Central memory CD8-positive, alpha-beta T cell (primary cell): ENCODE data around the gene FAM222B.
A peak's percentile ranks its signal among the peaks of the same experiment; 100 is the strongest.
"Not testable (repeated sequence)": the region's sequence is repeated elsewhere in the genome, so short reads cannot be mapped to it uniquely, and the experiment has no call there.

Experiments used
- ATAC-seq: fragments of 150-1000 bp; cut with Tn5 transposase; replicated peaks from 2 replicates; pipeline ENCODE4 v1.10.0; 2022; ENCODE audit warnings: mild to moderate bottlenecking, moderate FRiP score, moderate number of reproducible peaks; ENCODE audit not compliant: poor library complexity, severe bottlenecking; ENCODE audit errors: extremely low read depth
- DNase-seq, 2 donors: peaks; one replicate each; pipeline ENCODE4 v3.0.0; 2021; ENCODE audit warnings: low spot score in 2 of 2
- H3K27ac Mint-ChIP-seq: one replicate; pipeline ENCODE4 v1.8.0; 2022; ENCODE audit warnings: low read depth, mild to moderate bottlenecking, moderate library complexity, mixed read lengths
- H3K27me3 Mint-ChIP-seq: one replicate; pipeline ENCODE4 v1.8.0; 2022; ENCODE audit warnings: mixed read lengths
- H3K36me3 Mint-ChIP-seq: one replicate; pipeline ENCODE4 v1.8.0; 2022; ENCODE audit warnings: mild to moderate bottlenecking, moderate library complexity, mixed read lengths; ENCODE audit not compliant: insufficient read depth
- H3K4me1 Mint-ChIP-seq: one replicate; pipeline ENCODE4 v1.8.0; 2022; ENCODE audit warnings: mixed read lengths
- H3K4me3 Mint-ChIP-seq: one replicate; pipeline ENCODE4 v1.8.0; 2022; ENCODE audit warnings: mild to moderate bottlenecking, moderate library complexity, mixed read lengths
- H3K9me3 Mint-ChIP-seq: one replicate; pipeline ENCODE4 v1.8.0; 2022; ENCODE audit warnings: mixed read lengths

The FAM222B gene

DNA sequence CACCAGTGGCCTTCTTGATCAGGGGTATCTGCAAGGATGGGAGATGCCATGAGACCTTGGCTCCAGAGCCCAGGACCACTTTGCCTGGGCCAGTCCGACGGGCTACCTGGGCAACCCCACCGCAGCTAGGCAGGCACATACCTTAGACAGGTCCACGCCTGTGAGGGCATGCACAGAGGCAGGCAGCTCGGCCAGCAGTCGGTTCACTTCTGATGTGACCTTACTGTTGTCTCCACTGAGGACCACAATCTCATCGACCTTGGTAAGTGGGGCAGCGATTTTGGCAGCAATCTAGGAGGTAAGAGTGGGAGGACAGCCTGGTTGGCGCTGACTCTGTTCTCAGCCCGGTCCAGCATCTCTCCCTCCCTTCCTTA lies 38.0 kb upstream of the FAM222B start:
- Mint-ChIP-seq H3K4me1 (peaks cover 24% of the 10 kb centered on the region), H3K4me3 (no peak overlapping the region), H3K27ac (no peak overlapping the region), H3K36me3 (peaks cover 31% of the 10 kb centered on the region), H3K27me3 (no peaks in the 10 kb centered on the region), H3K9me3 (no peaks in the 10 kb centered on the region)
- DNase-seq (no peak), ATAC-seq (no peak)

DNA sequence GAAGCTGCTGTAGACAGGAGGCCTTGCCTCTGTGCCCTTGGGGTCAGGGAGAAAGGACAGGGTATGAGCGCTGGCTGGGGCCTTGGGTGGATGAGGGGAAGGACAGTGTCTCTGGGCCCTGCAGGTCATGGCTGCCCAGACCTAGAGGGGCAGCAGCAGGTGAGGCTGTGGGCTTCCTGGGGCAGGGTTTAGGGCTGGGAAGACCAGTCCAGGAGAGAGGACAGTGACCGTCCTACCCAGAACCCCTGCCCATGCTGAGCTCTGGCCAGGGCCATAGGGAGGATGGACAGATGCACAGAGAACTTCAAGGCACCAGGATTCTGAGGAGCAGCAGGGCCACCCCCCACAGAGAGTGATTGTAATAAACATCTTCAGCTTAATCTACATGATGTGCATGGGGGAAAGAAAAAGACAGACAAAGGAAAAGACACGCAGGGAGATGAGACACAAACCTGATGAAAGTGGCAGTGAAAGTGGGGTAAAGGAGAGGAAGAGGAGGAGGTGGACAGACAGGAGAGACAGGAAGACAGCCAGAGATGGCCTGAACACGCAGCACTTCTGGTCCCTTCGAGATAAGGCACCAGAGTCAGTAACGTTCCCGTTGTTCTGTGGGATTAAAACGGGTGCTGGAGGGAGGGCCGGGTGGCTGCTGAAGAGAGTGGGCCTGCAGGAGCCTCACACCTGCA lies 37.4 kb upstream of the FAM222B start:
- no peak overlapping the region for H3K27ac Mint-ChIP-seq
- H3K9me3 Mint-ChIP-seq, result no peaks in the 10 kb centered on the region
- DNase-seq, result no peak
- no peak overlapping the region for H3K4me3 Mint-ChIP-seq
- no peak for ATAC-seq
- peaks cover 20% of the 10 kb centered on the region for H3K4me1 Mint-ChIP-seq
- H3K27me3 Mint-ChIP-seq, result no peaks in the 10 kb centered on the region
- peaks cover 31% of the 10 kb centered on the region for H3K36me3 Mint-ChIP-seq

DNA sequence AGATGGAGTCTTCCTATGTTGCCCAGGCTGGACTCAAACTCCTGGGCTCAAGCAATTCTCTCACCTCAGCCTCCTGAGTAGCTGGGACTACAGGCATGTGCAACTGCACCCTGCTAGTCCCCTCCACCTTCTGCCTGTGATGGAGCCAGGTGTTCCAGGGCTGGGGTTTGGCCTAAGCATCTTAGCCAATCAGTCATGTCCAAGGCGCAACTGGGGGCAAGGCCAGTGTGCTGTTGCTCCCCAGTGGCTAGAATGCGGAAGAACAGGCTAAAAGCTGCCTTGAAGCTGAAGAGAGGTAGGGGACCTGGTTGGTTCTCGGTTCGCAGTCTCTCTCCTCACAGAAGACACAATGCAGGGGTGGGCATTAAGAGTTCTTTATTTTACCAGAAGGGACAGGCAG lies 36.4 kb upstream of the FAM222B start:
- DNase-seq (no peak), ATAC-seq (no peak)
- Mint-ChIP-seq H3K4me1 (peaks cover 11% of the 10 kb centered on the region), H3K36me3 (peaks cover 27% of the 10 kb centered on the region), H3K9me3 (no peaks in the 10 kb centered on the region), H3K4me3 (no peak overlapping the region), H3K27ac (peak overlapping the region; percentile 5), H3K27me3 (no peaks in the 10 kb centered on the region)

DNA sequence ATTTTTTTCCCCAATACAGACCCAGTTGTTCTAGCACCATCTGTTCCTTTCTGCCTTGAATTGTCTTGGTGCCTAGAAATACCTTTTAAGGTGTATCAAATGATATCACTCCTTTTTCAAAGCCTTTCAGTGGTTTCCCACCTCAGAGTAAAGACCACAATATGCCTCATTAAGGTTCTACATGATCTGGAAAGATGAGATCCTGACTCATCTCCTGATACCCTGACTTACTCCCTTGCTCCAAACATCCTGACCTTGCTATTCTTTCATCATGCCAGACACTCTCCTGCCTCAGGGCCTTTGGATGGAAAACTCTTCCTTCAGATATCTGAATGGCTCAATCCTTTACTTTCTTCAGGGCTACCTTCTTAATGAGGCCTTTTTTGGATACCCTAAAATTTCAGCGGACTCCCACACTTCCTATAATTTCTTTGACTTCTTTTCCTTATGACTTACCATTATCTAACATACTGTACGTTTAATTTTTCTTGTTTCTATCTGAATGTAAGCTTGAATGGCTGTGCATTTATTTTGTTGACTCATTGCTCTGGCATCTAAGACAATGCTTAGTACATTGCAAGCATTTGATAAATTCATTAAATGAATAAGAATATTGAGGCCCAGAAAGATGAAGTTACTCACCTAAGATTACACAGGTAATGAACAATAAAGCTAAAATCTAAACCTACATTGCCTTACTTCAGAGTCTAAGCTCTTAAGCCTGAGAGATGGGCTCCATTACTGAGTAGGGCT lies 35.7 kb upstream of the FAM222B start:
- Mint-ChIP-seq H3K27me3 (no peaks in the 10 kb centered on the region), H3K4me3 (no peak overlapping the region), H3K4me1 (peaks cover 11% of the 10 kb centered on the region), H3K36me3 (peaks cover 27% of the 10 kb centered on the region), H3K27ac (peak overlapping the region; percentile 5), H3K9me3 (no peaks in the 10 kb centered on the region)
- ATAC-seq, result no peak
- DNase-seq, result no peak

DNA sequence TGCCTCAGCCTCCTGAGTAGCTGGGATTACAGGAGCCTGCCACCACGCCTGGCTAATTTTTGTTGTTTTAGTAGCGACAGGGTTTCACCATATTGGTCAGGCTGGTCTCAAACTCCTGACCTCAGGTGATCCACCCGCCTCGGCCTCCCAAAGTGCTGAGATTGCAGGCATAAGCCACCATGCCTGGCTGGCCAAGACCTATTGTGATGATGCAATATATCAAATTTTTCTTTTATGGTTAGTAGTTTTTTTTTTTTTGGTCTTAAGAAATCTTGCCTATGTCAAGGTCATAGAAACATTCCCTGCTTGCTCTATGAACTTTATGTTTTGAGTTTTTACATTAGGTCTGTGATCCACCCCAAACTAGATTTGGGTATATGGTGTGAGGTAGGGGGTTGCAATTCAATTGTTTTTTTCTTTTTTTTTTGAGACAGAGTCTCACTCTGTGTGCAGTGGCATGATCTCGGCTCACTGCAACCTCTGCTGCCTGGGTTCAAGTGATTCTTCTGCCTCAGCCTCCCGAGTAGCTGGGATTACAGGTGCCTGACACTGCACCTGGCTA lies 34.6 kb upstream of the FAM222B start:
- H3K4me1 Mint-ChIP-seq, result peaks cover 11% of the 10 kb centered on the region
- peak overlapping the region; percentile 61 for H3K27ac Mint-ChIP-seq
- H3K9me3 Mint-ChIP-seq, ATAC-seq, H3K27me3 Mint-ChIP-seq, H3K4me3 Mint-ChIP-seq, DNase-seq: not testable (repeated sequence)
- H3K36me3 Mint-ChIP-seq, result peaks cover 22% of the 10 kb centered on the region

DNA sequence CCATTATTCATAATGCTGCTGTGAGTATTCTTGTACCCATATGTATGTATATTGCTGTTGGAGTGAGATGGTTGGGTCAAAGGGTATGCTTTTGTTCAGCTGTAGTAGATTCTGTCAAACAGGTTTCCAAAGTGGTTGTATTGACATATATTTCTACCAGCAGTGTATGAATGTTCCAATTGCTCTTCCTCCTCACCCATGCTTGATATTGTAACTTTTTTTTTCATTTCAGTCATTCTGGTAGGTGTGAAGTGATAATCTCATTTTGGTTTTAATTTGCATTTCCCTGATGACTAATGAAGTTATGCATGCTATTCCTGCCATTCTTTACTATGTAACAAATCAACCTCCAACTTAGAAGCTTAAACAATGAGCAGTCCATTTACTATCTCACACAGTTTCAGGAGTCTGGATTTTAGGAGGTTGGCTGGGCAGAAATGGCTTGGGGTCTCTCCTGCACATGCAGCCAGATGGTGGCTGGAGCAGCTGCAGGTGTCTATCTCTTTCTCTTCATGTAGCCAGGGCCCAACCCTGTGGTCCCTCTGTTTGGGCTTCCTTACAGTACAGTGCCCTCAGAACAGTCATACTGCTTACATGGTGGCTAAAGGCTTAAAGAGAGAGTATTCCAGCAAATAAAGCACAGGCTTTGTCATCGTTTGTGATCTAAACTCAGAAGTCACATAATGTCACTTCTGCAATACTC lies 33.4 kb upstream of the FAM222B start:
- peaks cover 15% of the 10 kb centered on the region for H3K36me3 Mint-ChIP-seq
- ATAC-seq (no peak), DNase-seq (no peak)
- no peaks in the 10 kb centered on the region for H3K27me3 Mint-ChIP-seq
- H3K9me3 Mint-ChIP-seq, result no peaks in the 10 kb centered on the region
- peaks cover 19% of the 10 kb centered on the region for H3K4me1 Mint-ChIP-seq
- H3K4me3 Mint-ChIP-seq, result no peak overlapping the region
- no peak overlapping the region for H3K27ac Mint-ChIP-seq

DNA sequence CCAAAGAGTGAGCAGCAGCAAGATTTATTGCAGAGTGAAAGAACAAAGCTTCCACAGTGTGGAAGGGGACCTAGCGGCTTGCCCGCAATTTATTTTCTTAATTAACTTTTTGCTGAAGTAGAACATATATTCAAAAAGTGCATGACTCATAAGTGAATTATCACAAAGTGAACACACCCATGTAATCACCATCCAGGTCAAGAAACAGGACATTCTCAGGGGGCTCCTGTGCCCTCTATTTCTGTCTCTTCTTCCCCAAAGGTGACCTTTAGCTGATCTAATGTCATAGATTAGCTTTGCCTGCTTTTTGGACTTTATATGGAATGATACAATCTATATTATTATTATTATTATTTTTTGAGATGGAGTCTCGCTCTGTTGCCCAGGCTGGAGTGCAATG lies 32.2 kb upstream of the FAM222B start:
- Mint-ChIP-seq H3K9me3 (no peaks in the 10 kb centered on the region), H3K27ac (no peak overlapping the region), H3K4me1 (peaks cover 22% of the 10 kb centered on the region), H3K4me3 (no peak overlapping the region), H3K36me3 (peaks cover 8% of the 10 kb centered on the region), H3K27me3 (no peaks in the 10 kb centered on the region)
- DNase-seq, result no peak
- no peak for ATAC-seq

DNA sequence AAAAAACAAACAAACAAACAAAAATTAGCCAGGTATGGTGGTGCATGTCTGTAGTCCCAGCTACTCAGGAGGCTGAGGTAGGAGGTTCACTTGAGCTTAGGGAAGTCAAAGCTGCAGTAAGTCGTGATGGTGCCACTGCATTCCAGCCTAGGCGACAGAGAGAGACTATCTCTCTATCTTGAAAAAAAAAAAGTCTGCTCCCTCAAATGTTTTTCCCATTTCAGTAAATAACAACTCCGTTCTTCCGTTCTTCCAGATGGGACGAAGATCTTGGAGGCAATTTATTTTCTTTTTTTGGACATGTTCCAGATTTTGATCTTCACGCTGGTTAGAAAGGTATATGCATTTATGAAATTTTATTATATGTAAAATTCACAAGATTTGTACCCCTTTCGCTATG lies 31.2 kb upstream of the FAM222B start:
- H3K4me3 Mint-ChIP-seq, result no peak overlapping the region
- DNase-seq (no peak), ATAC-seq (no peak)
- H3K27ac Mint-ChIP-seq, result no peak overlapping the region
- H3K36me3 Mint-ChIP-seq, result peaks cover 5% of the 10 kb centered on the region
- H3K27me3 Mint-ChIP-seq, result no peaks in the 10 kb centered on the region
- H3K9me3 Mint-ChIP-seq, result no peaks in the 10 kb centered on the region
- H3K4me1 Mint-ChIP-seq, result peaks cover 22% of the 10 kb centered on the region

DNA sequence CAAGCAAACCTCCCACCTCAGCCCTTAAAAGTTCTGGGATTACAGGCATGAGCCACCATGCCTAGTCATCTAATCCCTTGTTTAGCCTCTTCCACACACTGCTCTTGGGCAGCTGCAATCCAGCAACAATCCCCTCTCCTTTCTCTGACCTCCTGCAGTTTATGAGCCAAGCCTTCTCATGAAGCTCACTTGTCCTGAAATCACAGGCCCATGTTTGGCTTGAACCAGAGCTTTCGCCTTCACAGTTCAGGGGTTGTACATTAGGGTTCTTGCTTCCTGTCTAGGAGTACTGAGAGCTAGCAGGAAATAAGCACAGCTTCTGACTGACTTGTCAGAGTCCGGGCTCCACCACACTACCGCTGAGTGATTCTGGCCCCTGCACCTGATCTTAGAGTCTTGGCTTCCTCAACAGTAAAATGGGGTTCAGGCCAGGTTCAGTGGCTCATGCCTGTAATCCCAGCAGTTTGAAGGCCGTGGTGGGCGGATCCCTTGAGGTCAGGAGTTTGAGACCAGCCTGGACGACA lies 28.5 kb upstream of the FAM222B start:
- Mint-ChIP-seq H3K4me3 (peak overlapping the region; percentile 11), H3K27me3 (no peaks in the 10 kb centered on the region), H3K27ac (peak overlapping the region; percentile 78), H3K4me1 (peaks cover 18% of the 10 kb centered on the region), H3K36me3 (no peaks in the 10 kb centered on the region), H3K9me3 (no peaks in the 10 kb centered on the region)
- ATAC-seq (peak; percentile 99), DNase-seq (peak in 1 of 2 donors; percentile 15)

DNA sequence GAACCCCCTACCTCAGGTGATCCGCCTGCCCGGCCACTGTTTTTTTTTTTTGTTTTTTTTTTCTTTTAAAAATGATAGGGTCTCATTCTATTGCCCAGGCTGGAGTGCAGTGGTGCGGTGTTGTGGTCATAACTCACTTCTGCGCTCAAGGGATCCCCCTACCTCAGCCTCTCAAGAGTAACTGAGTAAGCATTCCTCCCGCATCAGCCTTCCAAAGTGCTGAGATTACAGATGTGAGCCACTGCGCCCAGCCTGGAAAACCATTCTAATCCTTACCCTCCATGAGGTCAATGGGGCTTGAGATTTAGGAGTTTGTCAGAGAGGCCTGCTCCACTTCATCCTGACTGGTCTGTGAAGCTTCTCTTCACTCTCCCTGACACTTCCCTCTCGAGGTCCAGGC lies 24.7 kb upstream of the FAM222B start:
- no peaks in the 10 kb centered on the region for H3K36me3 Mint-ChIP-seq
- DNase-seq, result no peak
- H3K4me1 Mint-ChIP-seq, result peaks cover 11% of the 10 kb centered on the region
- H3K27ac Mint-ChIP-seq, result no peak overlapping the region
- H3K27me3 Mint-ChIP-seq, result no peaks in the 10 kb centered on the region
- no peak for ATAC-seq
- no peak overlapping the region for H3K4me3 Mint-ChIP-seq
- no peaks in the 10 kb centered on the region for H3K9me3 Mint-ChIP-seq

DNA sequence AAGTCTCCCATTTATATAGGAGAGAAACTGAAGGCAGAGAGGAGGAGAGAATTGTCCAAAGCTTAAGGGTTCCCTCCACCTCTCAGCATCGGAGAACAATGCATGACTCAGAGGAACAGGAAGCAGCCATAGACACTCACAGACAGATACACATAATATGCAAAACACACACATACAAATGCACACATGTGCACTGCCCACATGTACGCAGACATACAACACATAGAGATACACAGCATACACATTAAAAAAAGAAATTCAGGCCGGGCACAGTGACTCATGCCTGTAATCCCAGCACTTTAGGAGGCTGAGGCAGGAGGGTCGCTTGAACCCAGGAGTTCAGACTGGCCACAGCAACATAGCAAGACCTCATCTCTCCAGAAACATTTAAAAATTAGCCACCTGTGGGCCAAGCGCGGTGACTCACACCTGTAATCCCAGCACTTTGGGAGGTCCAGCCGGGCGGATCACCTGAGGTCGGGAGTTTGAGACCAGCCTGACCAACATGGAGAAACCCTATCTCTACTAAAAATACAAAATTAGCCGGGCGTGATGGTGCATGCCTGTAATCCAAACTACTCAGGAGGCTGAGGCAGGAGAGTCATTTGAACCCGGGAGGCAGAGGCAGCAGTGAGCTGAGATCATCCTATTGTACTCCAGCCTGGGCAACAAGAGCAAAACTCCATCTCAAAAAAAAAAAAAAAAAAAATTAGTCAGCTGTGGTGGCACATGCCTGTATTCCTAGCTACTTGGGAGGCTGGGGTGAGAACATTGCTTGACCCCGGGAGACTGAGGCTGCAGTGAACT lies 23.6 kb upstream of the FAM222B start:
- Mint-ChIP-seq H3K27me3 (no peaks in the 10 kb centered on the region), H3K36me3 (peaks cover 4% of the 10 kb centered on the region), H3K9me3 (no peaks in the 10 kb centered on the region), H3K27ac (no peak overlapping the region), H3K4me3 (no peak overlapping the region), H3K4me1 (peaks cover 9% of the 10 kb centered on the region)
- ATAC-seq, result no peak
- DNase-seq, result no peak
